H9 (cell line): ENCODE data around the gene SMAD7. TPM values are rescaled to one million over a fixed set of nuclear protein-coding genes. Genes with fewer than 3 reads are reported as not detected.

Source experiments
- DNase-seq: peaks from one replicate; pipeline ENCODE4 v3.0.0-alpha.2; 2017
- H2AFZ ChIP-seq: one replicate; pipeline ENCODE4 v1.6.1; 2013; ENCODE audit warnings: mild to moderate bottlenecking, low read length, control low read depth, moderate library complexity
- H2AK5ac ChIP-seq: 2 replicates; pipeline ENCODE4 v1.6.1; 2013; ENCODE audit warnings: low read length, control low read depth, mixed read lengths; ENCODE audit not compliant: insufficient read length
- H2BK120ac ChIP-seq: one replicate; pipeline ENCODE4 v1.6.1; 2013; ENCODE audit warnings: low read depth, mild to moderate bottlenecking, low read length, control low read depth, inconsistent platforms; ENCODE audit not compliant: poor library complexity, severe bottlenecking
- H2BK12ac ChIP-seq: 2 replicates; pipeline ENCODE4 v1.6.1; 2013; ENCODE audit warnings: low read length, control low read depth, mixed read lengths, low read depth; ENCODE audit not compliant: insufficient read length
- H2BK15ac ChIP-seq: 2 replicates; pipeline ENCODE4 v1.6.1; 2013; ENCODE audit warnings: low read depth, low read length, control low read depth
- H2BK20ac ChIP-seq: one replicate; pipeline ENCODE4 v1.6.1; 2013; ENCODE audit warnings: low read depth, mild to moderate bottlenecking, low read length, control low read depth, inconsistent platforms; ENCODE audit not compliant: poor library complexity, severe bottlenecking
- H2BK5ac ChIP-seq: 2 replicates; pipeline ENCODE4 v1.6.1; 2013; ENCODE audit warnings: low read length, control low read depth, mixed read lengths; ENCODE audit not compliant: insufficient read length
- H3K14ac ChIP-seq: 2 replicates; pipeline ENCODE4 v1.6.1; 2013; ENCODE audit warnings: low read length, control low read depth; ENCODE audit not compliant: insufficient read depth
- H3K18ac ChIP-seq: 2 replicates; pipeline ENCODE4 v1.6.1; 2013; ENCODE audit warnings: low read depth, mild to moderate bottlenecking, mixed read lengths, low read length, control low read depth; ENCODE audit not compliant: insufficient read length
- H3K23ac ChIP-seq: 2 replicates; pipeline ENCODE4 v1.6.1; 2013; ENCODE audit warnings: low read length, control low read depth, mixed read lengths, low read depth; ENCODE audit not compliant: insufficient read length
- H3K23me2 ChIP-seq: 2 replicates; pipeline ENCODE4 v1.6.1; 2013; ENCODE audit warnings: low read depth, mild to moderate bottlenecking, mixed read lengths, low read length, control low read depth; ENCODE audit not compliant: insufficient read length, poor library complexity, severe bottlenecking
- H3K27ac ChIP-seq: 2 replicates; pipeline ENCODE4 v1.5.1; 2013; ENCODE audit warnings: low read length, control low read depth, mixed read lengths, low read depth; ENCODE audit not compliant: insufficient read length
- H3K27me3 ChIP-seq: 2 replicates; pipeline ENCODE4 v1.6.1; 2013; ENCODE audit warnings: low read length, control low read depth, inconsistent platforms; ENCODE audit not compliant: insufficient read depth
- H3K4ac ChIP-seq: 2 replicates; pipeline ENCODE4 v1.6.1; 2013; ENCODE audit warnings: low read depth, mild to moderate bottlenecking, control low read depth, inconsistent platforms, low read length, moderate library complexity
- H3K4me1 ChIP-seq: 2 replicates; pipeline ENCODE4 v1.6.1; 2013; ENCODE audit warnings: low read length, control low read depth, inconsistent platforms; ENCODE audit not compliant: insufficient read depth
- H3K4me2 ChIP-seq: 2 replicates; pipeline ENCODE4 v1.6.1; 2013; ENCODE audit warnings: low read length, control low read depth, mixed read lengths; ENCODE audit not compliant: insufficient read length, insufficient read depth
- H3K56ac ChIP-seq: 2 replicates; pipeline ENCODE4 v1.6.1; 2013; ENCODE audit warnings: low read depth, mild to moderate bottlenecking, mixed read lengths, low read length, control low read depth; ENCODE audit not compliant: insufficient read length
- H3K79me1 ChIP-seq: 2 replicates; pipeline ENCODE4 v1.6.1; 2013; ENCODE audit warnings: low read depth, mild to moderate bottlenecking, moderate library complexity, low read length, control low read depth, inconsistent platforms; ENCODE audit not compliant: insufficient read depth, poor library complexity, severe bottlenecking
- H3K79me2 ChIP-seq: 2 replicates; pipeline ENCODE4 v1.6.1; 2013; ENCODE audit warnings: low read length, control low read depth, inconsistent platforms; ENCODE audit not compliant: insufficient read depth
- H3K9ac ChIP-seq: 2 replicates; pipeline ENCODE4 v1.6.1; 2013; ENCODE audit warnings: low read length, control low read depth, mixed read lengths; ENCODE audit not compliant: insufficient read length; ENCODE audit errors: extremely low read depth
- H3K9me3 ChIP-seq: one replicate; pipeline ENCODE4 v1.6.1; 2013; ENCODE audit warnings: low read depth, low read length, inconsistent platforms; ENCODE audit not compliant: control insufficient read depth
- H3T11ph ChIP-seq: one replicate; pipeline ENCODE4 v1.6.1; 2013; ENCODE audit warnings: mild to moderate bottlenecking, low read length, control low read depth, inconsistent platforms
- H4K20me1 ChIP-seq: one replicate; pipeline ENCODE4 v1.6.1; 2013; ENCODE audit not compliant: control insufficient read depth, insufficient read length, insufficient read depth
- H4K5ac ChIP-seq: 2 replicates; pipeline ENCODE4 v1.6.1; 2013; ENCODE audit warnings: low read depth, mild to moderate bottlenecking, mixed read lengths, low read length, control low read depth; ENCODE audit not compliant: insufficient read length
- H4K8ac ChIP-seq: replicated peaks from 2 replicates; pipeline ENCODE4 v1.6.1; 2013; ENCODE audit warnings: low read length, control low read depth, mixed read lengths, low read depth; ENCODE audit not compliant: insufficient read length
- H4K91ac ChIP-seq: 2 replicates; pipeline ENCODE4 v1.6.1; 2013; ENCODE audit warnings: low read depth, mild to moderate bottlenecking, moderate library complexity, mixed read lengths, low read length, control low read depth; ENCODE audit not compliant: insufficient read length
- H3K27ac Mint-ChIP-seq, 3 experiments: 2 replicates in 2 of 3; 3 replicates in 1 of 3; pipeline ENCODE4 v1.8.0; 2020 to 2021; ENCODE audit warnings: mixed read lengths in 3 of 3, mild to moderate bottlenecking in 1 of 3, moderate library complexity in 1 of 3
- H3K27me3 Mint-ChIP-seq: 2 replicates; pipeline ENCODE4 v1.8.0; 2021; ENCODE audit warnings: low read depth, mild to moderate bottlenecking, moderate library complexity, mixed read lengths
- H3K36me3 Mint-ChIP-seq, 3 experiments: 2 replicates in 2 of 3; 3 replicates in 1 of 3; pipeline ENCODE4 v1.8.0; 2020 to 2021; ENCODE audit warnings: low read depth in 3 of 3, mixed read lengths in 3 of 3; ENCODE audit not compliant: insufficient read depth in 1 of 3
- H3K4me1 Mint-ChIP-seq, 2 experiments: 2 replicates each; pipeline ENCODE4 v1.8.0; 2020; ENCODE audit warnings: mixed read lengths in 2 of 2
- H3K4me3 Mint-ChIP-seq, 2 experiments: 2 replicates in 1 of 2; 3 replicates in 1 of 2; pipeline ENCODE4 v1.8.0; 2020 to 2021; ENCODE audit warnings: mild to moderate bottlenecking in 2 of 2, mixed read lengths in 2 of 2, moderate library complexity in 1 of 2
- H3K9me3 Mint-ChIP-seq, 2 experiments: 2 replicates in 1 of 2; 3 replicates in 1 of 2; pipeline ENCODE4 v1.8.0; 2020; ENCODE audit warnings: mild to moderate bottlenecking in 2 of 2, mixed read lengths in 2 of 2, moderate library complexity in 1 of 2
- WGBS: extraction: QIAGEN DNeasy Blood & Tissue Kit; methylation state at CpG from one replicate; pipeline ENCODE4 v1.1.7; 2013; ENCODE audit warnings: missing lambda C conversion rate, low lambda C conversion rate, mixed read lengths; ENCODE audit not compliant: insufficient read length; ENCODE audit errors: extremely low coverage; 5-methylcytosine and 5-hydroxymethylcytosine counted together
- total RNA-seq: library from RNA; stranded (reverse); gene quantifications from 2 replicates; pipeline ENCODE4 v1.2.1, GENCODE V29; 2021
- TF ChIP-seq, protein P1 (sequence below): fragments of 200-600 bp; sonication (generic); conservative IDR thresholded peaks from 3 replicates; pipeline ENCODE4 v1.8.0; 2021; ENCODE audit warnings: antibody characterized with exemption, mild to moderate bottlenecking

The SMAD7 gene
- total RNA-seq, 1 experiment from 2014 or later, result 27.7 TPM

DNA sequence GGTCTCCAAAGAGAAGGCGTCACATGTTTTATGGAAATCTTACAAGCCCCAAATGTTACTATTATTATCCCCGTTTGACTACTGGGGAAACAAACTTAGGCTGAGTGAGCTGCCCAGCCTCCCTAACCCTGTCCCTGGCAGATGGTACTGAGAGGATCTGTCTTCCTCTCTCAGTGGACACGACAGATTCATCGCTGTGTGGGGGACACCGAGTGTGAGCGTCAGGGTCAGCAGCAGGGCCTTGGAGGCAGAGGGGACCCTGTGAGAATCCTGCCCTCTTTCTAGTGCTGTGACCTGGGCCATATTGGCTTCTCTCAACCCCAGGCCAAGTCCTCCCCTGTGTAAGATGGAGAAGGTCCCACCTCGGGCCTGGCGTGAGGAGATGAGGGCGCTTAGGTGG lies 27.1 kb upstream of the SMAD7 start:
- H2BK15ac ChIP-seq, result no peak overlapping the region
- no peak overlapping the region for H3K4ac ChIP-seq
- no peaks in the 10 kb centered on the region for H3K79me1 ChIP-seq
- Mint-ChIP-seq H3K9me3 (peaks cover 0 to 2% of the 10 kb centered on the region in 2 experiments; a peak in 2 of 5 replicates), H3K4me3 (no peak overlapping the region), H3K4me1 (peaks cover 43 to 50% of the 10 kb centered on the region in 2 experiments), H3K27me3 (peaks cover 32% of the 10 kb centered on the region), H3K27ac (no peak overlapping the region), H3K36me3 (0 out of 7 replicates have a peak, but pooled peaks cover 0 to 5% (median 0%) of the 10 kb centered on the region in 3 experiments)
- no peak overlapping the region for H2BK120ac ChIP-seq
- H3K79me2 ChIP-seq, result no peaks in the 10 kb centered on the region
- no peak overlapping the region for H3K4me2 ChIP-seq
- H2BK20ac ChIP-seq, result no peak overlapping the region
- no peak overlapping the region for H4K5ac ChIP-seq
- WGBS, result no CpG with 5 or more reads among the region's 9 CpGs
- H2BK12ac ChIP-seq, result no peak overlapping the region
- H4K8ac ChIP-seq, result no peak overlapping the region
- H4K91ac ChIP-seq, result no peak overlapping the region
- H3K9ac ChIP-seq, result no peak overlapping the region
- H2AK5ac ChIP-seq, result no peak overlapping the region
- H3K27ac ChIP-seq, result no peak overlapping the region
- TF ChIP-seq, protein P1, sequence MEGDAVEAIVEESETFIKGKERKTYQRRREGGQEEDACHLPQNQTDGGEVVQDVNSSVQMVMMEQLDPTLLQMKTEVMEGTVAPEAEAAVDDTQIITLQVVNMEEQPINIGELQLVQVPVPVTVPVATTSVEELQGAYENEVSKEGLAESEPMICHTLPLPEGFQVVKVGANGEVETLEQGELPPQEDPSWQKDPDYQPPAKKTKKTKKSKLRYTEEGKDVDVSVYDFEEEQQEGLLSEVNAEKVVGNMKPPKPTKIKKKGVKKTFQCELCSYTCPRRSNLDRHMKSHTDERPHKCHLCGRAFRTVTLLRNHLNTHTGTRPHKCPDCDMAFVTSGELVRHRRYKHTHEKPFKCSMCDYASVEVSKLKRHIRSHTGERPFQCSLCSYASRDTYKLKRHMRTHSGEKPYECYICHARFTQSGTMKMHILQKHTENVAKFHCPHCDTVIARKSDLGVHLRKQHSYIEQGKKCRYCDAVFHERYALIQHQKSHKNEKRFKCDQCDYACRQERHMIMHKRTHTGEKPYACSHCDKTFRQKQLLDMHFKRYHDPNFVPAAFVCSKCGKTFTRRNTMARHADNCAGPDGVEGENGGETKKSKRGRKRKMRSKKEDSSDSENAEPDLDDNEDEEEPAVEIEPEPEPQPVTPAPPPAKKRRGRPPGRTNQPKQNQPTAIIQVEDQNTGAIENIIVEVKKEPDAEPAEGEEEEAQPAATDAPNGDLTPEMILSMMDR, result no peak
- no peak overlapping the region for H3T11ph ChIP-seq
- H4K20me1 ChIP-seq, result no peaks in the 10 kb centered on the region
- no peaks in the 10 kb centered on the region; the same call in 1 of the 2 replicates for H3K27me3 ChIP-seq
- no peak overlapping the region for H3K56ac ChIP-seq
- H3K14ac ChIP-seq, result no peak overlapping the region
- peaks cover 14% of the 10 kb centered on the region; the same call in 1 of the 2 replicates for H3K4me1 ChIP-seq
- H3K18ac ChIP-seq, result no peak overlapping the region
- no peak for DNase-seq
- no peak overlapping the region for H2BK5ac ChIP-seq
- H2AFZ ChIP-seq, result no peak overlapping the region
- peaks cover 12% of the 10 kb centered on the region for H3K23me2 ChIP-seq
- H3K23ac ChIP-seq, result no peak overlapping the region
- no peaks in the 10 kb centered on the region for H3K9me3 ChIP-seq
